ENCODE results near the gene TBX2.

DNA sequence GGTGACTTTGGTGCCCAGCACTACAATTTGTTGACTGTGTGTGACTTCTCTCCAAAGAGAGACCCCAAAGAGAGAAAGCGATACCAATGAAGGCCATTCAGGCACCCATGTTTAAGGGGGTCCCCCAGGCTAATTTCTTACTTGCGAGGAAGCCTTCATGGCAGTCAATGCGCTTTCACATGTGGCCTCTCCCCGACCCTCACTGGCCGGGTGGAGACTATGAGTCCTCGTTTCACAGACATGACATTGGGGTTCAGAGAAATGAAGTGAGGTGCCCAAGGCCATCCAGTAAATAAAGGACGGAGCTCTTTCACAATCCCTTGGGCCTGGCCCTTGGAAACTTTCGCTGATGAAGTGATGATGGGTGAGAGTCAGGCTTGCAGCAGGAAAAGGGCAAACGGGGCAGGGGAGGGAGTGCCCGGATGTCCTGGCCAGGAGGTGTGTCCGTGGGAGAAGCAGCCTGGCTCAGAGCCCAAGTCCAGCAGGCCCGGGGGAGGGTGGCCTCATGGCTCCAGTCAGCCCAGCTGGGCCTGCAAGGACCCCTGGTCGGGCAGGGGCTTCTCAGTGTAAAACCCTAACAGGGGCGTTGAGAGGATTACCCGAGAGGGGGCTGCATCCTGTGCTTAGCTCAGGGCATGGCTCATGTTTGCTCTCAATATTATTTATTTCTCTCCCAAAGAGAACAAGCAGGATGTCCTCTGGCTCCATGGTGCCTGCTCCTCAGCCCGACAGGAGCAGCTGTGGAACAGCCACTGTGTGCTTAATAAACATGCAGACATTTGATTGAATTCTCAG, 14.7 kb downstream of the TBX2 start:
- TF ChIP-seq, protein P1, sequence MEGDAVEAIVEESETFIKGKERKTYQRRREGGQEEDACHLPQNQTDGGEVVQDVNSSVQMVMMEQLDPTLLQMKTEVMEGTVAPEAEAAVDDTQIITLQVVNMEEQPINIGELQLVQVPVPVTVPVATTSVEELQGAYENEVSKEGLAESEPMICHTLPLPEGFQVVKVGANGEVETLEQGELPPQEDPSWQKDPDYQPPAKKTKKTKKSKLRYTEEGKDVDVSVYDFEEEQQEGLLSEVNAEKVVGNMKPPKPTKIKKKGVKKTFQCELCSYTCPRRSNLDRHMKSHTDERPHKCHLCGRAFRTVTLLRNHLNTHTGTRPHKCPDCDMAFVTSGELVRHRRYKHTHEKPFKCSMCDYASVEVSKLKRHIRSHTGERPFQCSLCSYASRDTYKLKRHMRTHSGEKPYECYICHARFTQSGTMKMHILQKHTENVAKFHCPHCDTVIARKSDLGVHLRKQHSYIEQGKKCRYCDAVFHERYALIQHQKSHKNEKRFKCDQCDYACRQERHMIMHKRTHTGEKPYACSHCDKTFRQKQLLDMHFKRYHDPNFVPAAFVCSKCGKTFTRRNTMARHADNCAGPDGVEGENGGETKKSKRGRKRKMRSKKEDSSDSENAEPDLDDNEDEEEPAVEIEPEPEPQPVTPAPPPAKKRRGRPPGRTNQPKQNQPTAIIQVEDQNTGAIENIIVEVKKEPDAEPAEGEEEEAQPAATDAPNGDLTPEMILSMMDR (optimal IDR thresholded peaks at IDR 0.05 in 1 of 3, IDR thresholded peaks at IDR 0.05 in 1 of 3, conservative IDR thresholded peaks at IDR 0.05 in 1 of 3; ENCODE audit: extremely low read depth in 1 of 3, insufficient read depth in 2 of 3, low read length in 3 of 3): no peak
- TF ChIP-seq EZH2 (IDR thresholded peaks at IDR 0.05; ENCODE audit: low read length): no peak

All from keratinocyte (primary cell).